Measurements from ENCODE around the gene ANKUB1. TPM values are rescaled to one million over a fixed set of nuclear protein-coding genes. Genes with fewer than 3 reads are reported as not detected.

Gene ANKUB1
- total RNA-seq, 1 donor from 2014 or later, result not detected

DNA sequence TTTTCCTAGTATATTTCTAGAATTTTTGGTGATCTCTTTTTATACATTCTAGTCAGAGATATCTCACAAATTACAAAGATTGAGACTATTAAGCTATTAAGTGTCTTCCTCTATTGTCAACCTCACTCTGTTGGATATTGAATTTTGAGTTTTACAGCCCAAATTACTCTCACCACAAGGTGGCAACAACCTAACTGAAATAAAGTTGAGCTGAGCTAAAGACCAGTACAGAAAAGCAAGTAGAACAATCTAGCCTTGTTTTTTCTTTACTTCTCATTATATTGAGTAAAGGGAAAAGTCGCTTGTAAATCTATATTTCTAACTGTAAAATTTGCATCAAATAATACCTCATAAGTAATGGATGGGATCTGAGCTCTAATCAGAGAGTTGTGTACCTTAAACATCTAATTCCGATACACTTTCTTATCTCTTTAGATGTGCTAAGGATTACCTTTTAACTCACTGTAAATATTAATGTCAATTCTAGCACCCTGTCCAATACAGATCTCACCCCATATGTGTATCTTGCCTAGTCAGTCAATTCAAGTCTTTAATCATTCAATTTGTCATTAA, 26.5 kb downstream of the ANKUB1 start:
- ATAC-seq (ENCODE audit: low read depth) (no peak), DNase-seq (no peak)
- Mint-ChIP-seq H3K4me1 (no peaks in the 10 kb centered on the region), H3K36me3 (ENCODE audit: low read depth) (no peaks in the 10 kb centered on the region), H3K9me3 (no peaks in the 10 kb centered on the region), H3K27ac (no peak overlapping the region), H3K27me3 (peaks cover 12% of the 10 kb centered on the region), H3K4me3 (no peak overlapping the region)
- POLR2A ChIA-PET, result interaction anchor here (1.0 kb wide), 1 partner anchor 42 kb away, joined by 4 read pairs; no protein-coding TSS in a partner anchor
- TF ChIP-seq, protein P1, sequence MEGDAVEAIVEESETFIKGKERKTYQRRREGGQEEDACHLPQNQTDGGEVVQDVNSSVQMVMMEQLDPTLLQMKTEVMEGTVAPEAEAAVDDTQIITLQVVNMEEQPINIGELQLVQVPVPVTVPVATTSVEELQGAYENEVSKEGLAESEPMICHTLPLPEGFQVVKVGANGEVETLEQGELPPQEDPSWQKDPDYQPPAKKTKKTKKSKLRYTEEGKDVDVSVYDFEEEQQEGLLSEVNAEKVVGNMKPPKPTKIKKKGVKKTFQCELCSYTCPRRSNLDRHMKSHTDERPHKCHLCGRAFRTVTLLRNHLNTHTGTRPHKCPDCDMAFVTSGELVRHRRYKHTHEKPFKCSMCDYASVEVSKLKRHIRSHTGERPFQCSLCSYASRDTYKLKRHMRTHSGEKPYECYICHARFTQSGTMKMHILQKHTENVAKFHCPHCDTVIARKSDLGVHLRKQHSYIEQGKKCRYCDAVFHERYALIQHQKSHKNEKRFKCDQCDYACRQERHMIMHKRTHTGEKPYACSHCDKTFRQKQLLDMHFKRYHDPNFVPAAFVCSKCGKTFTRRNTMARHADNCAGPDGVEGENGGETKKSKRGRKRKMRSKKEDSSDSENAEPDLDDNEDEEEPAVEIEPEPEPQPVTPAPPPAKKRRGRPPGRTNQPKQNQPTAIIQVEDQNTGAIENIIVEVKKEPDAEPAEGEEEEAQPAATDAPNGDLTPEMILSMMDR (IDR thresholded peaks at IDR 0.05), result no peak
- CTCF ChIA-PET, result interaction anchor here (0.6 to 3.7 kb wide), 16 partner anchors 10 to 455 kb away, joined by 3 to 40 read pairs (median 4); partner anchors contain the start of gene COMMD2
- intact Hi-C loops (cut with micrococcal nuclease), result loop anchor here (1.0 kb wide), 5 partner anchors 42 to 455 kb away; no protein-coding TSS in a partner anchor

GRCh38 chr3:149764302-149764701, 28.1 kb downstream of the ANKUB1 start:
- no peaks in the 10 kb centered on the region for H3K36me3 Mint-ChIP-seq (ENCODE audit: low read depth)
- ChIA-PET POLR2A (no interaction called here), CTCF (interaction anchor here (0.7 to 1.8 kb wide), 2 partner anchors 12 to 44 kb away, joined by 3 to 6 read pairs; partner anchors contain the start of gene COMMD2)
- no peaks in the 10 kb centered on the region for H3K4me1 Mint-ChIP-seq
- intact Hi-C loops (cut with micrococcal nuclease), result no loop called here
- H3K9me3 Mint-ChIP-seq, result no peaks in the 10 kb centered on the region
- no peak overlapping the region for H3K27ac Mint-ChIP-seq
- ATAC-seq (ENCODE audit: low read depth) (no peak), DNase-seq (no peak)
- H3K27me3 Mint-ChIP-seq, result peaks cover 16% of the 10 kb centered on the region
- TF ChIP-seq, protein P1 (IDR thresholded peaks at IDR 0.05), result no peak
- H3K4me3 Mint-ChIP-seq, result no peak overlapping the region

- POLR2A ChIA-PET, result no interaction called here
- CTCF ChIA-PET, result interaction anchor here (1.8 kb wide), 1 partner anchor 45 kb away, joined by 6 read pairs; no protein-coding TSS in a partner anchor
Observed at GRCh38 chr3:149763565-149764195, 28.7 kb downstream of the ANKUB1 start.

DNA sequence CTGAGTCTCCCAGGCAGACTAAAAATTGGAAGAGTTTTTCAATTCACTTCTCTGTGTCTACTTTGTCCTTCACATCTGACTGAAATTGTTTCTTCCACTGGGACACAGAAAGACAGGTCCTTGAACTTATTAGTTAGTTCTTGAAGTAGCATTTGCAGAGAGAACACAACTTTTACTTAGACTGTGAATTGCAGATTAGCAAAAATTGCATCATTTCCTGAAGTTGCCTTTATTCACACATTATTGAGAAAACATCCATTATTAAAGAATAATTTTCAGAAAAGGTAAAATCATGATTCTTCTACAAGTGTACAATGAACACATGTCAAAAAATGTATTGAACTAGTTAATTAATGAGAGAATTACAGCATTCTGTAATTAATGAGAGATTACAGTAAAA, 38.6 kb downstream of the ANKUB1 start:
- Mint-ChIP-seq H3K36me3 (ENCODE audit: low read depth) (peaks cover 27% of the 10 kb centered on the region), H3K9me3 (no peaks in the 10 kb centered on the region), H3K4me1 (peaks cover 30% of the 10 kb centered on the region), H3K4me3 (peak overlapping the region; percentile 98), H3K27ac (peak overlapping the region; percentile 24), H3K27me3 (peaks cover 8% of the 10 kb centered on the region)
- DNase-seq (no peak), ATAC-seq (ENCODE audit: low read depth) (no peak)
- POLR2A ChIA-PET, result no interaction called here
- CTCF ChIA-PET, result interaction anchor here (2.2 kb wide), 1 partner anchor 60 kb away, joined by 7 read pairs; the partner anchor contains the start of gene RNF13
- TF ChIP-seq, protein P1 (IDR thresholded peaks at IDR 0.05), result no peak
- intact Hi-C loops (cut with micrococcal nuclease), result loop anchor here (2.0 to 5.0 kb wide), 4 partner anchors 29 to 793 kb away; partner anchors contain the start of genes EIF2A, GYG1, SERP1 and TSC22D2

More at GRCh38 chr3:149763565-149764195, 28.7 kb downstream of the ANKUB1 start:
- Mint-ChIP-seq H3K9me3 (no peaks in the 10 kb centered on the region), H3K4me1 (no peaks in the 10 kb centered on the region), H3K27ac (no peak overlapping the region), H3K36me3 (ENCODE audit: low read depth) (no peaks in the 10 kb centered on the region), H3K4me3 (no peak overlapping the region), H3K27me3 (peaks cover 19% of the 10 kb centered on the region)
- intact Hi-C loops (cut with micrococcal nuclease), result no loop called here
- DNase-seq, result no peak
- no peak for ATAC-seq (ENCODE audit: low read depth)
- TF ChIP-seq, protein P1 (IDR thresholded peaks at IDR 0.05), result no peak

DNA sequence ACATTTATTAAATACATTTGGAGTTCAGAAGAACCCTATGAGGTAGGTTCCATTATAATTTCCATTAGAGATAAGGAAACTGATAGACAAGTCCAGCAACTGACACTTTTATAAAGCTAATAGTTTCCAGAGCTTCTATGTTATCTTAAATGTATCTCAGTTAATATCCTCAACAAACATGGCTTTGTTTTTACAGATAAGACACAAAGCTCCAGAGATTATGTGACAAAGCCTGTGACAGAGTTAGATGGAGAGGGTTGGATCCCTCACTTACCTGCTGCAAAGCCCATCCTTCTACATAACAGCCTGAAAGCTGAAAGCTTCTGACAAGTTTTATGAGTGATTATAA, 39.6 kb downstream of the ANKUB1 start:
- POLR2A ChIA-PET, result interaction anchor here (1.0 to 3.1 kb wide), 5 partner anchors 19 to 761 kb away, joined by 4 to 23 read pairs (median 8); partner anchors contain the start of genes GYG1, RNF13 and WWTR1
- TF ChIP-seq, protein P1 (IDR thresholded peaks at IDR 0.05), result no peak
- no peak for DNase-seq
- Mint-ChIP-seq H3K36me3 (ENCODE audit: low read depth) (peaks cover 36% of the 10 kb centered on the region), H3K27ac (peak overlapping the region; percentile 92), H3K4me1 (peaks cover 30% of the 10 kb centered on the region), H3K4me3 (peak overlapping the region; percentile 98), H3K27me3 (peaks cover 8% of the 10 kb centered on the region), H3K9me3 (no peaks in the 10 kb centered on the region)
- intact Hi-C loops (cut with micrococcal nuclease), result loop anchor here (1.0 to 5.0 kb wide), 6 partner anchors 30 to 794 kb away; partner anchors contain the start of genes EIF2A, GYG1, PFN2 and SERP1
- CTCF ChIA-PET, result interaction anchor here (0.6 to 2.6 kb wide), 8 partner anchors 9 to 358 kb away, joined by 3 to 16 read pairs (median 6); partner anchors contain the start of gene RNF13
- no peak for ATAC-seq (ENCODE audit: low read depth)
